ENCODE results near the gene TSHZ1.

TSHZ1 gene

GRCh38 chr18:75212751-75213090, 2.1 kb downstream of the TSHZ1 start:
- Histone ChIP-seq H3K27ac (no peak overlapping the region), H3K27me3 (replicated peaks) (no peaks in the 10 kb centered on the region), H3K36me3 (replicated peaks) (no peaks in the 10 kb centered on the region), H3K4me3 (ENCODE audit: low read depth, low read length) (peak overlapping the region; percentile 67)
- no peak for TF ChIP-seq CTCF (IDR thresholded peaks at IDR 0.05; ENCODE audit: low read depth, low read length, missing control alignments)
- no peak for DNase-seq
- in situ Hi-C loops (cut with HindIII; ENCODE audit: low pct_ligation_motif_present, low sequenced_read_pairs) = no loop called here

GRCh38 chr18:75213611-75214331, 3.2 kb downstream of the TSHZ1 start:
- no peak overlapping the region for H3K4me3 ChIP-seq (ENCODE audit: low read depth, low read length)
- no peak for DNase-seq

GRCh38 chr18:75214332-75214690, 3.7 kb downstream of the TSHZ1 start:
- no peak for TF ChIP-seq CTCF (IDR thresholded peaks at IDR 0.05; ENCODE audit: low read depth, low read length, missing control alignments)

More at GRCh38 chr18:75213611-75214331, 3.2 kb downstream of the TSHZ1 start:
- H3K27ac ChIP-seq = no peak overlapping the region
- no peaks in the 10 kb centered on the region for H3K27me3 ChIP-seq (replicated peaks)
- in situ Hi-C loops (cut with HindIII; ENCODE audit: low pct_ligation_motif_present, low sequenced_read_pairs) = no loop called here
- no peak for TF ChIP-seq CTCF (IDR thresholded peaks at IDR 0.05; ENCODE audit: low read depth, low read length, missing control alignments)
- no peaks in the 10 kb centered on the region for H3K36me3 ChIP-seq (replicated peaks)

GRCh38 chr18:75214766-75215510, 4.3 kb downstream of the TSHZ1 start:
- no peak for TF ChIP-seq CTCF (IDR thresholded peaks at IDR 0.05; ENCODE audit: low read depth, low read length, missing control alignments)
- no peak for DNase-seq
- H3K36me3 ChIP-seq (replicated peaks) = no peaks in the 10 kb centered on the region
- no peaks in the 10 kb centered on the region for H3K27me3 ChIP-seq (replicated peaks)
- H3K4me3 ChIP-seq (ENCODE audit: low read depth, low read length) = no peak overlapping the region
- no peak overlapping the region for H3K27ac ChIP-seq
- in situ Hi-C loops (cut with HindIII; ENCODE audit: low pct_ligation_motif_present, low sequenced_read_pairs) = no loop called here

More at GRCh38 chr18:75214332-75214690, 3.7 kb downstream of the TSHZ1 start:
- Histone ChIP-seq H3K4me3 (ENCODE audit: low read depth, low read length) (no peak overlapping the region), H3K36me3 (replicated peaks) (no peaks in the 10 kb centered on the region), H3K27ac (no peak overlapping the region), H3K27me3 (replicated peaks) (no peaks in the 10 kb centered on the region)
- no peak for DNase-seq
- in situ Hi-C loops (cut with HindIII; ENCODE audit: low pct_ligation_motif_present, low sequenced_read_pairs) = no loop called here

GRCh38 chr18:75215663-75216062, 5.1 kb downstream of the TSHZ1 start:
- Histone ChIP-seq H3K4me3 (ENCODE audit: low read depth, low read length) (no peak overlapping the region), H3K27ac (no peak overlapping the region), H3K36me3 (replicated peaks) (no peaks in the 10 kb centered on the region), H3K27me3 (replicated peaks) (no peaks in the 10 kb centered on the region)
- no peak for TF ChIP-seq CTCF (IDR thresholded peaks at IDR 0.05; ENCODE audit: low read depth, low read length, missing control alignments)
- in situ Hi-C loops (cut with HindIII; ENCODE audit: low pct_ligation_motif_present, low sequenced_read_pairs) = no loop called here
- no peak for DNase-seq
